AML-193 (cell line): ENCODE results near the gene CRADD.
"Not testable (repeated sequence)": the region's sequence is repeated elsewhere in the genome, so short reads cannot be mapped to it uniquely, and the experiment has no call there.

ENCODE experiments used
- DNase-seq, 2 experiments: peaks; one replicate each; lab custom pipeline; 2025; lab: John Stamatoyannopoulos, UW

The CRADD gene

DNA sequence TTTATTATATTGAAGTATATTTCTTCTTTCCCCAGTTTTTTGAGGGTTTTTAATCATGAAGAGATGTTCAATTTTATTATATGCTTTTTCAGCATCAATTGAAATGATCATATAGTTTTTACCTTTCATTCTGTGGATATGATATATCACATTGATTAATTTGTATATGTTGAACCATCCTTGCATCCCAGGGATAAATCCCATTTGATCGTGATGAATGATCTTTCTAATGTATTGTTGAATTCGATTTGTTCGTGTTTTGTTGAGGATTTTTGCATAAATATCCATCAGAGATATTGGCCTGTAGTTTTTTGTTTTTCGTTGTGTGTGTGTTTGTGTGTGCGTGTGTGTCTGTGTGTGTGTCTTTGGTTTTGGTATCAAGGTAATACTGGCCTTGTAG lies 196.4 kb downstream of the CRADD start:
- DNase-seq, result no peak

GRCh38 chr12:93875157-93875556 lies 198.0 kb downstream of the CRADD start:
- no peak for DNase-seq

DNA sequence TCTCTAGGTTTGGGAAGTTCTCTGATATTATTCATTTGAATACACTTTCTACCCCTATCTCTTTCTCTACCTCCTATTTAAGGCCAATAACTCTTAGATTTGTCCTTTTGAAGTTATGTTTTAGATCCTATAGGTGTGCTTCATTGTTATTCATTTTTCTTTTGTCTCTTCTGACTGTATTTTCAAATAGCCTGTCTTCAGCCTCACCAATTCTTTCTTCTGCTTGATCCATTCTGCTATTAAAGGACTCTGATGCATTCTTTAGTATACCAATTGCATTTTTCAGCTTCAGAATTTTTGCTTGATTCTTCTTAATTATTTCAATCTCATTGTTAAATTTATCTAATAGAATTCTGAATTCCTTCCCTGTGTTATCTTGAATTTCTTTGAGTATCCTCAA lies 199.2 kb downstream of the CRADD start:
- no peak for DNase-seq

- no peak for DNase-seq
Observed at GRCh38 chr12:93877446-93877845, 200.3 kb downstream of the CRADD start.

GRCh38 chr12:93879476-93880421 lies 202.6 kb downstream of the CRADD start:
- DNase-seq, result no peak

- no peak for DNase-seq
Observed at GRCh38 chr12:93880853-93881522, 203.8 kb downstream of the CRADD start.

DNA sequence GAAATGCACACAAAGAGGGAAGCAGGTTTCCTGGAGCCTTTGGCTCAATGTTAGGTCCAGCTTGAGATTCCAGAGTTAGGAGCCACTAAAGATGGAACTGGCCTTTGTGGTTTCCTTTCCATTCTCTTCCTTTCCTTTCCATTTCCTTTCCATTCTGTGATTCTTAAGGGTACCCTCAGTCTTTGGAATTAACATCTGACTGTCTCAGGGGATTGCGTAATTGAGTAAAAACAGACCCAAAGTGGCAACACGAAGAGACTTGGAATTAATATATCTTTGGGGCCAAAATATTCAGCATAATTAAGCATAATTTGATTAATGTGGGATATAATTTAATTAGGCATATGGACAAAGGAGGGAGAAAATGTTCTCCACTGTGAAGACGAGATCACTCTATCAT lies 205.6 kb downstream of the CRADD start:
- no peak for DNase-seq

- no peak for DNase-seq
Observed at GRCh38 chr12:93883436-93884154, 206.4 kb downstream of the CRADD start.

- DNase-seq, result no peak
Observed at GRCh38 chr12:93884794-93885460, 207.8 kb downstream of the CRADD start.

DNA sequence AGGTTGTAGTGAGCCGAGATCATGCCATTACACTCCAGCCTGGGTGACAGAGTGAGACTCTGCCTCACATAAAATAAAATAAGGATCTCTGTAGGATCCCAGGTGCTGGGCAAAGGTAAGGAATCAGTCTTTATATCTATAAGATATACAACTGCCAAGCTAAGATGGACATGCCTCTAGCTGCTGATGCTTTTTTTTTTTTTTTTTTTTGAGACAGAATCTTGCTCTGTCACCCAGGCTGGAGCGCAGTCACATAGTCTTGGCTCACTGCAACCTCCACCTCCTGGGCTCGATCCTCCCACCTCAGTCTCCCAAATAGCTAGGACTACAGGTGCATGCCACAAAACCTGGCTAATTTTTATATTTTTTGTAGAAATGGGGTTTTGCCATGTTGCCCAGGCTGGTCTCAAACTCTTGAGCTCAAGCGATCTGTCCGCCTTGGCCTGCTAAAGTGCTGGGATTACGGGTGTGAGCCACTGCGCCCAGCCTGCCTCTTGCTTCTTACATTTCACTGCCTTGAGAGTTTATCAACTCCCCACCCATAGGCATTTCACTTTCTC lies 208.9 kb downstream of the CRADD start:
- not testable (repeated sequence) for DNase-seq

DNA sequence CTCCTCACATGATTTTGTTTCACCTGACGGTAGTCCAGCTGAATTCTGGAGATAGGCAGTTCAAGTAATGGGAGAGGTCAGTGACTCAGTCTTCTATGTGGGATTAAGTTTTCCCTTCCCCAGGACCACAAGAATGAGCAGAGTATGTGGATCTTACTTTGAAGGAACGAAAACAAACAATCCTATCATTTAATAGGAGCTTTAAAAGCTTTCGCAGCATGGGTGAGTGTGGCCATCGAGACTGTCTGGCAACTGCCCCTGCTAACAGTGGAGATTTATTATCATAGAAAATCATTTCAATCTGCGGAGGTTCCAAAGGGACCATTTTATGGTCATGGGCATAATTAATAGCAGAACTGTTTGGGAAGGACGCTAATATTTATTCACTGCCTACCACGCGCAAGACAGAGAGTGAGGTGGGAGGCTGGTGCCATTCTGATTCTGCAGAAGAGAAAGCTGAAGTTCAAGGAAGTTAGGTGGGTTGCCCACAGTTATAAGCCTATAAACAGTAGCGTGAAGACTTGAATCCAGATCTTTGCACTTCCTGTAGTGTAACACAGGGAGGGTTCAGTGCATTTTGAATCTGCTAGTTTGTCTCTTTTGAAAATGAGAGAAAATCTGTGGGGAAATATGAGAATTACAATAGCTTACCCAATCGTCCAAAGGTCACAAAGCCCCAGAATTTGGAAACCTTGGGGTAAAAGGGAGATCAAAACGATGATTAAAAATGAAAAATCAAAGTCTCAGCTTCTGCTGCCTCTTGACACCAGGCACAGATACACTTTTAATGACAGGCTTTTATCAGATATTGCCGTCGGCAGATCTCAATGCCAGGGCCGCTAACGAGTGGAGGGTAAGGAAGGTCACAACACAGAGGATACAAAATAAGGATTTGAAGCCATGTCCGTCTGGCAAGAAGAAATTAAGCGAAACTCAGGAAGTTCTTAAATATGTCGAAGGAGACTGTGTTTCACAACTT lies 209.6 kb downstream of the CRADD start:
- no peak for DNase-seq

DNA sequence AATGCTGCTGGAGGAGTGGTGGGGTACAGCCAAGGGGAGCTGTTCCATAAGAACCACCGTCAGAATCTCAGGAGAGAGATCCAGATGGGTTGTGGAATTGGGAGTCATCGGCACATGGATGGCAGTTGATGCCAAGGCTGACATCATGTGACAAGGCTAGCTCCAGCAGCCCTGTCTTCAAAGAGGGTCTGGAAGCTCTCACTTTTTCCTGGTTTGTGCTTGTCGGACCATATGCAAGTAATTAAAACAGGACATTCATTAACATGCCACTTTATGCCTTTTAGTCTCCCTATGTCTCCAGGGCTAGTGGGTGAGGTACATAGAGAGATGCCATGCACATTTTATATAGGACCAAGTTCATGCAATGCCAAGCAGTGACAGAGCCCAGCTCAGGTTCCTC lies 211.8 kb downstream of the CRADD start:
- DNase-seq, result no peak

DNA sequence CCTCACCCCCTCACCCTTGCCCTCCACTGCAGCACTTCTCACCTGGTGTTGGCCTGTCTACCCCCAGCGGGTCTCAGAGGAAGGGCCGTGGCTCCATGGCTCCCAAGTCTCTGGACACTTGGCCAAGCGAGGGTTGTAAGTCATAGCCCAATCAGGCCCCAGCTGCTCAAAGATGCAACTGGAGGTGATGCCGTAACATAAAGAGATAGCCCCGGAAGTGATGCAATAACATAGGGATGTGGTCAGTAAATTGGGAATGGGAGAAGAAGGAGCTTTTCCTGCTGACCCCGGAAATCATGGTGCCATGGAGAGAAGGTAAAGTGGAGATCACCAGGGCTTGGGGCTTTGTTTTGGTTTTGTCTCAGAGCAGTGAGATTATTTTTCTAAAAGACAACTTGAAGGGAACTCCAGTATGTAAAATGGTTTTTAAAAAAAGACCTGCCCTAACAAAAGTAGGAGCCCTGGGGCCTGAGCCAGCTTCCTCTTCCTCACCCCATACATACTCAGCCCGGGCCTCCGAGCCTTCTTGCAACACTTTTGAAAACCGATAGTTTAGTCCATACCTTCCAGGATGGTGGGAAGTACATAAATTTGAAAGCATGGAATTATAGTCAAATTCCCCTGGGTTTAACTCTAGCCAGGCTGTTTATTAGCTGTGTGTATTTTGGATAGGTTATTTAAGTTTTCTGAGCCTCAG lies 212.5 kb downstream of the CRADD start:
- no peak for DNase-seq

GRCh38 chr12:93892423-93893268 lies 215.5 kb downstream of the CRADD start:
- no peak for DNase-seq

DNA sequence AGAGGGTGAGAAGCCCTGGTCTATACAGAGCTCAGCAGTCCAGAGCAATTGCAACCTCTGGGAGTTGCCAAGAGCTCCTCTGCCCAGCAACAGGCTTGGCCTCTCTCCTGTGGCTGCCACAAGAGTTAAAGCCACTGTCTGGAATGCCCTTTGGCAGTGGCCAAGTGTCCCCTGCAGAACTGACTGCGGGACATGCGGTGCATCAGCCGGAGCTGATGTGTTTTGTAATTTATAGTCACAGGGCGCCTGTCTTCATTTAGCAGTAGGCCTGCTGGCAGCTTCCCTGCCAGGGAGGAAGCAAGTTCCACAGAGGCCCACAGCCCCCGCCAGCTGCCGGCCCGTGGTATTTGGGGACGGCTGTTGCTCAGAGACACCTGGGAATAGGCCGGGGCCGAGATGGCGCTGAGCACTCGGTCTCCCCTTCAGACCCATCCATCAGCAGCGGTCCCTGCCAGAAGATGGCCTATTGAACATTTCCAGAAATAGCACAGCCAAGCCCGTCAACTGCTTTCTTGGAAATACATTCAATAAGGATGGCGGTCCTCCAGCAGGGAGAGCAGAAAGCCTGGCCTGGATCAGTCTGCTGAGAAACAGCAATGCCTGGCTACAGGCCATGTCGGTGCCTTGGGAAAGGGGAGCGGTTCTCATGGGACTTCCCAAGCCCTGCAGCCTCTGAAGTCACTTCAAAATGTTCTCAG lies 217.4 kb downstream of the CRADD start:
- DNase-seq, result no peak

GRCh38 chr12:93895089-93895445 lies 217.9 kb downstream of the CRADD start:
- no peak for DNase-seq

GRCh38 chr12:93896427-93896826 lies 219.3 kb downstream of the CRADD start:
- no peak for DNase-seq

GRCh38 chr12:93896952-93897351 lies 219.8 kb downstream of the CRADD start:
- no peak for DNase-seq
